SK-N-SH treated with all-trans-retinoic acid at 6 μM for 48 hours (cell line): Measurements from ENCODE around the gene HTT-AS.

ENCODE experiments used
- ARNTL ChIP-seq: fragments of 450-650 bp; formaldehyde crosslinking; IDR thresholded peaks from 2 replicates; pipeline ENCODE4 v1.5.0; 2020; ENCODE audit warnings: low read depth, mild to moderate bottlenecking, moderate library complexity, borderline replicate concordance
- GLIS3 ChIP-seq: fragments of 250-450 bp; sonication (Bioruptor Pico); IDR thresholded peaks from 2 replicates; pipeline ENCODE4 v1.5.0; 2020; ENCODE audit warnings: mild to moderate bottlenecking, moderate library complexity
- OSR1 ChIP-seq: fragments of 250-450 bp; sonication (Bioruptor Pico); IDR thresholded peaks from 2 replicates; pipeline ENCODE4 v1.8.0; 2022; ENCODE audit warnings: moderate library complexity, mild to moderate bottlenecking, inconsistent platforms
- PATZ1 ChIP-seq: fragments of 250-450 bp; sonication (Bioruptor Pico); IDR thresholded peaks from 2 replicates; pipeline ENCODE4 v1.8.0; 2020; ENCODE audit warnings: mild to moderate bottlenecking, moderate library complexity, borderline replicate concordance
- PPARA ChIP-seq: fragments of 250-450 bp; sonication (Bioruptor Pico); IDR thresholded peaks from 2 replicates; pipeline ENCODE4 v1.5.0; 2020; ENCODE audit warnings: mild to moderate bottlenecking, borderline replicate concordance
- SNAI2 ChIP-seq: fragments of 250-450 bp; sonication (Bioruptor Pico); IDR thresholded peaks from 2 replicates; pipeline ENCODE4 v1.5.0; 2020; ENCODE audit warnings: mild to moderate bottlenecking, moderate library complexity
- ZFP3 ChIP-seq: fragments of 250-450 bp; sonication (Bioruptor Pico); IDR thresholded peaks from 2 replicates; pipeline ENCODE4 v1.5.0; 2020; ENCODE audit warnings: mild to moderate bottlenecking, moderate library complexity
- ZFP30 ChIP-seq: fragments of 450-650 bp; formaldehyde crosslinking; IDR thresholded peaks from 2 replicates; pipeline ENCODE4 v1.5.0; 2022; ENCODE audit warnings: mild to moderate bottlenecking, moderate library complexity
- ZNF8 ChIP-seq: fragments of 450-650 bp; formaldehyde crosslinking; IDR thresholded peaks from 2 replicates; pipeline ENCODE4 v1.5.0; 2020; ENCODE audit warnings: mild to moderate bottlenecking, moderate library complexity

- TF ChIP-seq PATZ1 (CRISPR knock-in tag) (no peak), GLIS3 (CRISPR knock-in tag) (no peak), ZFP3 (CRISPR knock-in tag) (no peak), ARNTL (no peak), ZNF8 (CRISPR knock-in tag) (no peak), SNAI2 (CRISPR knock-in tag) (no peak), PPARA (CRISPR knock-in tag) (no peak), ZFP30 (CRISPR knock-in tag) (no peak), OSR1 (CRISPR knock-in tag) (no peak)
Observed at GRCh38 chr4:3029464-3029863, 44.9 kb downstream of the HTT-AS start.
